Mucosa of rectum (tissue), 2 donors: ENCODE measurements around the gene SYT7.

Experiments used
- H3K27ac ChIP-seq, 2 donors: one replicate each; pipeline ENCODE4 v1.7.0; 2013; ENCODE audit warnings: inconsistent platforms in 2 of 2, low read depth in 2 of 2, low read length in 2 of 2
- H3K27me3 ChIP-seq, 2 donors: one replicate each; pipeline ENCODE4 v1.7.0; 2013; ENCODE audit warnings: low read length in 2 of 2; ENCODE audit not compliant: control insufficient read depth in 2 of 2, insufficient read depth in 2 of 2
- H3K36me3 ChIP-seq, 2 donors: one replicate each; pipeline ENCODE4 v1.7.0; 2013; ENCODE audit warnings: low read length in 2 of 2; ENCODE audit not compliant: control insufficient read depth in 2 of 2, insufficient read depth in 2 of 2
- H3K4me1 ChIP-seq, 2 donors: one replicate each; pipeline ENCODE4 v1.7.0; 2013; ENCODE audit warnings: low read length in 2 of 2, mild to moderate bottlenecking in 1 of 2; ENCODE audit not compliant: control insufficient read depth in 2 of 2, insufficient read depth in 2 of 2
- H3K4me3 ChIP-seq, 2 donors: one replicate each; pipeline ENCODE4 v1.7.0; 2013; ENCODE audit warnings: low read length in 2 of 2
- H3K9ac ChIP-seq, 2 donors: one replicate each; pipeline ENCODE4 v1.7.0; 2013; ENCODE audit warnings: low read length in 2 of 2, low read depth in 1 of 2, mild to moderate bottlenecking in 1 of 2
- H3K9me3 ChIP-seq, 2 donors: one replicate each; pipeline ENCODE4 v1.7.0; 2013; ENCODE audit warnings: low read length in 2 of 2; ENCODE audit not compliant: control insufficient read depth in 2 of 2
- donor health status: healthy.
- donor health status: Normal muscosa, but diverticular disease.

SYT7 gene

GRCh38 chr11:61503135-61503770, 77.6 kb downstream of the SYT7 start:
- H3K4me3 ChIP-seq = no peak overlapping the region
- H3K9me3 ChIP-seq = no peaks in the 10 kb centered on the region
- no peak overlapping the region for H3K9ac ChIP-seq
- no peak overlapping the region for H3K27ac ChIP-seq
- H3K4me1 ChIP-seq = peaks cover 6% of the 10 kb centered on the region in 2 donors
- H3K27me3 ChIP-seq = peaks cover 11 to 13% of the 10 kb centered on the region in 2 donors
- no peaks in the 10 kb centered on the region for H3K36me3 ChIP-seq

DNA sequence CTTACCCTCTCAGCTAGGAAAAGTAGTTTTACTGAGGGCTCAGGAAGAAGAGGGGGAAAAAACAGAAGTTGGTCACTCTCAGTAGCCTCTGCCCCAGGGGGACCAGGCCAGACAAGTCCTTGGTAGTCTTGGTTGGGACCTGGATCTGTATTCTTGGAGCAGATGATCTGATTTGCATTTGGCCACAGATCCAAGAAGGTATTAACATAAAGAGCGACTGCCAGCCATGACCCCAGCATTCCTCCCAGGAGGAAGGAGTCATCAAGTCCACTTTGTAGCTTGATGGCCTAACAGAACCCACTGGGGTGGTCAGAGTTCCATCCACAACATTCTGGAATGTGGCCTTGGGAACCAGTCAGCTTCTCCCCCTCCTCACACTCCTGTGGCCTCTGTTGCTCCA, 78.4 kb downstream of the SYT7 start:
- H3K9me3 ChIP-seq = no peaks in the 10 kb centered on the region
- H3K4me3 ChIP-seq = no peak overlapping the region
- no peaks in the 10 kb centered on the region for H3K4me1 ChIP-seq
- H3K9ac ChIP-seq = no peak overlapping the region
- no peaks in the 10 kb centered on the region for H3K36me3 ChIP-seq
- H3K27ac ChIP-seq = no peak overlapping the region
- H3K27me3 ChIP-seq = peaks cover 4 to 7% of the 10 kb centered on the region in 2 donors

DNA sequence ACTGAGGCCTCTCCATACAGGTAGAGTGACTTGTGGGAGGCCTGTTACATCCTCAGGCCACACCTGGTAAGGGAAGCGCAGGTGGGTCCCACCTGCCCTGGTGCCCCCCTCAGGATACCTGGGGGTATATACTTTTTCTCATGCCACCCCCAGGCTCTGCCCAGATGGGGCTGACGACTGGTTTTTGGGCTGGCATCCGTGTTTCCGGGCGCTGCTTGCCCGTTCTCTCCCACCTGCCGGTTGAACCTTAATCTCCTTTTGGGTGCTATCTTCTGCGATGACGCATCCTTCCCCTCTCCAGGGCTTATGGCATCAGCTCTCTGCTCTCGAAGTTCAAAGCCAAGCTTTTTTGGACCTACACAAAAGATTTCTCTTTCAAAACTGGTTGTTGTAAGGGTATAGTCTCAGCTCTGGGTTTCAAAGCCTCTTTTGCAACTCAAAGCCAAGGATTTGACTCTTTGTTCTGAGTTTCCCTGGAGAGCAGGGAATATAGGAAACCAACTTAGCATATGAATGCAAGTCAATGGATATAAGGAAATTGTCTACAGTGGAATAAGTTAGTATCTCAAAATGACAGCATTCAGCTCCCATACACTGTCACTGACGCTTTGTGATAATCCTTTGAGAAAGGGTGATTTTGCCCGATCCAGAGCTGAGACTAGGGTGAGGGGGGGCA, 80.9 kb downstream of the SYT7 start:
- H3K9ac ChIP-seq = no peak overlapping the region
- H3K36me3 ChIP-seq = no peaks in the 10 kb centered on the region
- peaks cover 0 to 2% of the 10 kb centered on the region in 2 donors for H3K27me3 ChIP-seq
- H3K9me3 ChIP-seq = no peaks in the 10 kb centered on the region
- H3K4me3 ChIP-seq = no peak overlapping the region
- no peak overlapping the region for H3K27ac ChIP-seq
- no peaks in the 10 kb centered on the region for H3K4me1 ChIP-seq

DNA sequence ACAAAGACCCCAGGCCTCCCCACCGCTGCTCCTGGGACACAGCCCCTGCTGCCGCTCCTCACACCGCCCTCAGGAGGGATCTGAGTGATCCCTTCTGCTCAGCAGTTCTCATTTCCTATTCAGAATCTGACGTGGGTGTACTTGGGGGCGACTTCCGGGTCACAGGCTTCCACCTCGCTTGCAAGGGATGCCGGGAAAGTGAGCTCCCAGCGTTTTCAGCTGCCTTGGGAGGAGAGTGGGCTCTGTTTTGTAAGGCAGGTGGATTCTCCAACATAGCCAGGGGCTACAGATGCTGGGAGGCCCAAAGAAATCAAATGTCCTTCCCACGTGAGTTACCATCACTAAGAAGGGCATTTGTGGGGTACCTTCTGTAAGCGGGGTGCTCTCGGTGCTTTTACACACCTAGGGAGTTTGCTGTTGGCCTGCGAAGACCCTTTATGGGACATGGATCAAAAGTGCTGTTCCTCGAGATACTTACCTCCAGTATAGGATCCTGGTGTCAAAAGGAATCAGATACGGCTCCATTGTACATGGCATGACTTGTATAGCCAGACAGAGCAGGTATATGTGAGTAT, 82.0 kb downstream of the SYT7 start:
- no peak overlapping the region for H3K9ac ChIP-seq
- H3K27ac ChIP-seq = no peak overlapping the region
- H3K4me3 ChIP-seq = no peak overlapping the region
- no peaks in the 10 kb centered on the region for H3K9me3 ChIP-seq
- H3K36me3 ChIP-seq = no peaks in the 10 kb centered on the region
- no peaks in the 10 kb centered on the region for H3K27me3 ChIP-seq
- H3K4me1 ChIP-seq = no peaks in the 10 kb centered on the region

- no peaks in the 10 kb centered on the region for H3K4me1 ChIP-seq
- H3K9ac ChIP-seq = no peak overlapping the region
- no peaks in the 10 kb centered on the region for H3K36me3 ChIP-seq
- no peak overlapping the region for H3K4me3 ChIP-seq
- no peaks in the 10 kb centered on the region for H3K27me3 ChIP-seq
- no peaks in the 10 kb centered on the region for H3K9me3 ChIP-seq
- H3K27ac ChIP-seq = no peak overlapping the region
Measured at GRCh38 chr11:61497876-61498275, 83.0 kb downstream of the SYT7 start.

GRCh38 chr11:61497473-61497872, 83.4 kb downstream of the SYT7 start:
- Histone ChIP-seq H3K9me3 (no peaks in the 10 kb centered on the region), H3K4me3 (no peak overlapping the region), H3K27ac (no peak overlapping the region)

GRCh38 chr11:61496602-61497400, 84.1 kb downstream of the SYT7 start:
- no peak overlapping the region for H3K27ac ChIP-seq

More at GRCh38 chr11:61497473-61497872, 83.4 kb downstream of the SYT7 start:
- no peaks in the 10 kb centered on the region for H3K27me3 ChIP-seq
- no peaks in the 10 kb centered on the region for H3K36me3 ChIP-seq
- no peaks in the 10 kb centered on the region for H3K4me1 ChIP-seq
- no peak overlapping the region for H3K9ac ChIP-seq

GRCh38 chr11:61495801-61496601, 84.9 kb downstream of the SYT7 start:
- H3K27me3 ChIP-seq = no peaks in the 10 kb centered on the region
- no peaks in the 10 kb centered on the region for H3K36me3 ChIP-seq
- no peak overlapping the region for H3K27ac ChIP-seq
- no peak overlapping the region for H3K4me3 ChIP-seq
- no peaks in the 10 kb centered on the region for H3K9me3 ChIP-seq
- H3K4me1 ChIP-seq = no peaks in the 10 kb centered on the region
- no peak overlapping the region for H3K9ac ChIP-seq

More at GRCh38 chr11:61496602-61497400, 84.1 kb downstream of the SYT7 start:
- no peak overlapping the region for H3K9ac ChIP-seq
- no peaks in the 10 kb centered on the region for H3K4me1 ChIP-seq
- H3K27me3 ChIP-seq = no peaks in the 10 kb centered on the region
- no peaks in the 10 kb centered on the region for H3K36me3 ChIP-seq
- no peak overlapping the region for H3K4me3 ChIP-seq
- no peaks in the 10 kb centered on the region for H3K9me3 ChIP-seq

DNA sequence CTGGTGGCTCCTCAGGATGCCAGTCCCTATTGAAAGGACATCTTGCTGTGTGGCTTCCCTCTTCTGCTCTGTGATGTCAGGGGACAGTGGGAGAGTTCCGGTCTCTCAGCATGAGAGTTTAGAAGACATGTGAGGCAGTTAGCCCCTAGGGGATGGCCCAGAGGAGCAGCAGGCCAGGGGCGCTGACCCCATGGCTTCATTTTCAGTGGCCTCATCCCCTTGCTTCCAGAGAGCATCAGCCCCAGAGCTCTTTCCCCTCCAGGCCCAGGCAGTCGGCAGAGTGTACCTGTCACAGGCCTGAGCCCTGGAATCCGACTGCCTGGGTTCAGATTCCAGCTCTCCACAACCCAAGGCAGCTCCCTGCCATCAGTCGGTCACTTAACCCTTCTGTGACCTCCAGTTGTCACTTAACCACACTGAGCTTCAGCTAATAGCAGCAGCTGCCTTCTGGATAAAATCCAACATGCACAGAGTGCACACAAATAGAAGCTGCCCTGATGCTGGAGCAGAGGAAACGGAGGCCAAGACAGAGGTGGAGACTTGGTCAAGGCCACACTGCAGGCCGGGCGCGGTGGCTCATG, 86.4 kb downstream of the SYT7 start:
- Histone ChIP-seq H3K9ac (no peak overlapping the region), H3K27me3 (no peaks in the 10 kb centered on the region), H3K9me3 (no peaks in the 10 kb centered on the region), H3K4me1 (peaks cover 5 to 10% of the 10 kb centered on the region in 2 donors), H3K36me3 (no peaks in the 10 kb centered on the region), H3K27ac (no peak overlapping the region), H3K4me3 (no peak overlapping the region)
